Hepatocyte (in vitro differentiated cells): ENCODE data around the gene MAPK8IP1.

Source experiments
- CTCF ChIP-seq: fragments of 200-600 bp; sonication (generic); IDR thresholded peaks from 2 replicates; pipeline ENCODE4 v1.5.1; 2016; ENCODE audit warnings: antibody characterized with exemption, mild to moderate bottlenecking; ENCODE audit not compliant: poor library complexity
- EZH2 ChIP-seq: fragments of 200-600 bp; sonication (generic); IDR thresholded peaks from 2 replicates; pipeline ENCODE4 v1.6.1; 2016; ENCODE audit warnings: antibody characterized with exemption, mild to moderate bottlenecking, borderline replicate concordance

- TF ChIP-seq CTCF (no peak), EZH2 (no peak)
Observed at GRCh38 chr11:45925550-45925949, 40.1 kb downstream of the MAPK8IP1 start.
